ENCODE measurements around the gene SUV39H1.
"Not testable (repeated sequence)": the region's sequence is repeated elsewhere in the genome, so short reads cannot be mapped to it uniquely, and the experiment has no call there.

Gene SUV39H1

DNA sequence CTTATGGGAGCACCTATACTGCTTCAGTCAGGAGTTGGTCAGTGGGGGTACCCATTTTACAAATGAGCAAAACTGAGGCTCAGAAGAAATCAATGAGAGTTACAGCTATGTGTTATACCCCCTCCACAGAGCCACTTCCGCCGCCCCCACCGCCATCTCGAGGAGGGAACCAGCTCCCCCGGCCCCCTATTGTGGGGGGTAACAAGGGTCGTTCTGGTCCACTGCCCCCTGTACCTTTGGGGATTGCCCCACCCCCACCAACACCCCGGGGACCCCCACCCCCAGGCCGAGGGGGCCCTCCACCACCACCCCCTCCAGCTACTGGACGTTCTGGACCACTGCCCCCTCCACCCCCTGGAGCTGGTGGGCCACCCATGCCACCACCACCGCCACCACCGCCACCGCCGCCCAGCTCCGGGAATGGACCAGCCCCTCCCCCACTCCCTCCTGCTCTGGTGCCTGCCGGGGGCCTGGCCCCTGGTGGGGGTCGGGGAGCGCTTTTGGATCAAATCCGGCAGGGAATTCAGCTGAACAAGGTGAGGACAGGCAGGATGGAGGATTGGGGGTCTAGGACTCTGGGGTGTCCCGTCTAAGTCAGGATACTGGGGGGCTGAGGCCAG lies 7.9 kb upstream of the SUV39H1 start:
- no peak for DNase-seq (ENCODE audit: low spot score)

DNA sequence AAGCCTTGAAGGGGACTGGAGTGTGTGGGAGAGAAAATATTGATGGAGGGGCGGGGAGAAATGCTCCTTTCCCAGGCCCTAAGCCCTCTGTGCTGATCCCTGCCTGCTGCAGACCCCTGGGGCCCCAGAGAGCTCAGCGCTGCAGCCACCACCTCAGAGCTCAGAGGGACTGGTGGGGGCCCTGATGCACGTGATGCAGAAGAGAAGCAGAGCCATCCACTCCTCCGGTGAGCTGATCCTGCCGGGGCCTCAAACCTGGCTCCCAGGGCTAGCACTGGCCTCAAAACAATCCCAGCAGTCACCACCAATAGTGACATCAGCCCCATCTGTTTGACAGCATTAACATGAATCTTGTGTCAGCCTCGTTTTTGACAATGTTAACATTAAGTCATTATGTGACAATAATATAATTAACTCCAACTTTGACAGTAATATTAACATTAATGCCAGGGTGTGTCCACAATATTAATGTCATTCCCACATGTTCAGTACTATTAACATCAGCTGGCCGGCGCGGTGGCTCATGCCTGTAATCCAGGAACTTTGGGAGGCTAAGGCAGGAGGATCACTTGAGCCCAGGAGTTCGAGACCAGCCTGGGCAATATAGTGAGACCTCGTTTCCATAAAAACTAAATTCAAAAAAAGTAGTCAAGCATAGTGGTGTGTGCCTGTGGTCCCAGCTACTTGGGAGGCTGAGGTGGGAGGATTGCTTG lies 7.2 kb upstream of the SUV39H1 start:
- DNase-seq (ENCODE audit: low spot score): no peak

DNA sequence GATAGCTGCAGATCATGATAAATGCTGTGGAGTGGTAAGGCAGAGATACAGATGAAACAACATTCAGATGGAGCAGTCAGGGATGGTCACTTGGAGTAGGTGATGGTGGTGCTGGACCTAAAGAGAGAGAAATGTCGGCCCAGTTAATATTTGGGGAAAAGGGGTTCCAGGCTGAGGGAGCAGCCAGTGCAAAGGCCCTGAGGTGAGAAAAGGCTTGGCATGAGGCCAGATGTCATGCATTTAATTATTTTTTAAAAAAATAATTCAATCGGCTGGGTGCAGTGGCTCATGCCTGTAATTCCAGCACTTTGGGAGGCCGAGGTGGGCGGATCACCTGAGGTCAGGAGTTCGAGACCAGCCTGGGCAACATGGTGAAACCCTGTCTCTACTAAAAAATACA lies 4.8 kb upstream of the SUV39H1 start:
- DNase-seq (ENCODE audit: low spot score): not testable (repeated sequence)

DNA sequence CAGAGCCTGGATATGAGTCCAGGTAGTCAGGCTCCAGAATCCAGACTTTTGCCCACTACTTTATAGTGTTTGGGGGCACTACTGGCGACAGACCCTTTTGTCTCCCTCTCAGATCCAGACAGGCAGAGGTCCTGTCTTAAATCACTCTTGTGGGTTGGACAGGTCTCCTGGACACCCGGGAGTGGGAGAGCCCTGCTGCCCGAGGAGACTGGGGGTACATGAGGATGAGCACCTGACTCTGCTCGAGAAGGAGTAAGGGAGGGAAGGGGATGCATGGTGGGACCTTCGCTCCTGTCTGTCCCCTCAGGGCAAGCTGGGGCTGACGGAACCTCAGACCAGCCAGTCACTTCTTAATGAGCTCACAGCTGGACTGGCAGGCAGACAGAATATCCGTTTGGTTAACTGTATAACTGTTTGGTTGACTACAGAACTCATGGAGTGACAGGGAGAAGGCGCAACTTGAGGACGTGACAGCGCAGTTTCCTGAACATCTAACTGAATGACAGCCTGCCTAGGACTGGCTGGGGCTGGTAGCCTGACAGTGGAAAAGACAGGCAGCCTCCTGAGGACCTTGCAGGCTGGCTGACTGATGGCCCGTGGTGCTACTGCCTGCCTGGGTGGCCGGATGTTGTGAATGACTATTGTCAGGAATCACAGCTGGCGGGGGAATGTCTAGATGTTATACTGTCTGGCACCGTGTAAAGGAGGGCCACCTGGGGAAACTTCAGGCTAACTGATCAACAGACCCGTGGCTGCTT lies 1.6 kb upstream of the SUV39H1 start:
- no peak for DNase-seq (ENCODE audit: low spot score)

DNA sequence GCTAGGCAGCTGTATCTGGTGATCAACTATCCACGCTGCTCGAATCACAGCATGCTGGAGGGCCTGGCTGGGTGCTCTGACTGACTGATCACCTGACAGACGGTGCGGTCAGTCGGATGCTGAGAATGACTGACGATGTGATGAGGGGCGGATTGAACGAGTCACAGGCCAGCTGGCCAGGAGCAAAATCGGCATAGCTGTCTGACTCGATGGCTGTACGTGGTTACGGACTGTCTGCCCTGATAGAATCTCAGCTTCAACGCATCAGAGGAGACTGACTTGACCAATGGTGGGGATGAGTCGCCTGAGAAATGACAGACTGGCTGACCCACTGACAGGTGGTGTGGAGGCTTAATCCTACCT lies 1.0 kb upstream of the SUV39H1 start:
- DNase-seq (ENCODE audit: low spot score): no peak

DNA sequence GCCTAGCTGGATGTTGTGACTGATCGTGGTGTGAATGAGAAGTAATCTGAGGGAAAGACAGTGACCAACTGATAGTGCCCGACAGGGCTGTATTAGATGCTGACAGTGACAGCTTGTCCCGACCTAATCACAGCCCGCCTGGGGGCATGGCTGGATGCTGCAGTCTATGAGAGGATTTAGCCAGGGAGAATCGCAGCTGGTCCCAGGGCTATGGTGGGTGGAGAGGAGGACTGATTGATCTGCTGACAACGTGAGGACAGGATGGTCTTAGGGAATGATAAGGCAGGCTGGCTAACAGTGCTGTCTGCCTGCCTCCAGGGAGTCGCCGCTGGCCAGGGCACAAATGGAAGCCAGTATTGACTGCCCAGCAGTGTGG lies 621 bp upstream of the SUV39H1 start:
- no peak for DNase-seq (ENCODE audit: low spot score)

DNA sequence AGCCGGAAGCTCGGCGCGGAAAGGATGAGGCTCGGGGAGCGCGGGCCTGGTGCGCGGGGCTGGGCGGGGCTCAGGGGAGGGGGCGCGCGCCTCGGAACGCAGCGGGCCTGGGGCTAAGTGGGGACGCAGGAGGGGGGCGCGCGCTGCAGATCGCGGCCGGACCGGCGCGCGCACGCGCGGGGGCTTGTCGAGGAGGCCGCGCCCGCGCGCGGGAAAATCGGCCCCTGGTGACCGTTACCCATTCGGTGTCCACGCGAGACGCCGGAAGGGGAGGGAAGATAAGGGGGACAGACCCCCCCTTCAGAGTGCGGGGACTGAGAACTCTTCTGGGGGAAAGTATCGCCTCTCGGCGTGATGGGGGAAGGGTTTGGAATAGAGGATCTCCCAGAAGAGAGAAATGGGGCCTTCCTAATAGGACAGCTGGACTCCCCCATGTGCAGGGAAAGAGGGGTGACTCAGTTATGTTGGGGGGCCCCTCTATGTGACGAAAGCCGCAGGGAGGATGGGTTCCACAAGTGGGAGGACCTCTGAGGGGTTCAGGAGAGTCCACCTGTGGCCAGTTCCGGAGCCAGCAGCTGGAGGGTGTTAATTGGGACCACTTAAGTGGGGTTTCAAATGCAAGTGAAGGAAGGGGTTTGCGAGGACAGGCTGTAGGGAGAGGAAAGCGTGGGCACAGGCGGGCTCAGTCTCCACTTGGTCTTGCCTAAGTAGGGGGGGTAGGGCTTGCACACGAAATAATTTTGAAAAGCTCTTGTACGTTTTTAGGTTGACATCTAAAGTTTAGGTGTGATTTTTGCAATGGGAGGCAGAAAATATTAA lies 584 bp downstream of the SUV39H1 start:
- DNase-seq (ENCODE audit: low spot score): no peak

DNA sequence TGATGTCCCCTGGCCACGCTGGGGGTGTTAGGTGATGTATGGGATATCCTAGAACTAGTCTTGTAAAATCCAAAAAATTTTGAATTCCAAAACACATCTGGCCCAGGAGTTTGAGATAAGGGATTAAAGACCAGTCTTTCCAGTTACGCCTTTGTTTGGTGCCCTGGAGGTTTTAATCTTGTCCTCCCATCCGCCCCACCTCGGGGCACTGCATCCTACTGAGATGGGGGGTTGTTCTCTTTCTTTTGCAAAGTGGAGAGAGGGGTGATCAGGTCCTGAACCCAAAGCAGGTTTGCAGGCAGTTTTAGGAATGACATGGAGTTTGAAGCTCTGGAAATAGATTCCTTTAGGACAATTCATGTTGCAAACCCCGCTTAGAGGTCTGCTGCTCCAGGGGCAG lies 1.8 kb downstream of the SUV39H1 start:
- no peak for DNase-seq (ENCODE audit: low spot score)

DNA sequence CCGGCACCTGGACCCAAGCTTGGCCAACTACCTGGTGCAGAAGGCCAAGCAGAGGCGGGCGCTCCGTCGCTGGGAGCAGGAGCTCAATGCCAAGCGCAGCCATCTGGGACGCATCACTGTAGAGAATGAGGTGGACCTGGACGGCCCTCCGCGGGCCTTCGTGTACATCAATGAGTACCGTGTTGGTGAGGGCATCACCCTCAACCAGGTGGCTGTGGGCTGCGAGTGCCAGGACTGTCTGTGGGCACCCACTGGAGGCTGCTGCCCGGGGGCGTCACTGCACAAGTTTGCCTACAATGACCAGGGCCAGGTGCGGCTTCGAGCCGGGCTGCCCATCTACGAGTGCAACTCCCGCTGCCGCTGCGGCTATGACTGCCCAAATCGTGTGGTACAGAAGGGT lies 3.7 kb downstream of the SUV39H1 start:
- DNase-seq (ENCODE audit: low spot score): no peak

DNA sequence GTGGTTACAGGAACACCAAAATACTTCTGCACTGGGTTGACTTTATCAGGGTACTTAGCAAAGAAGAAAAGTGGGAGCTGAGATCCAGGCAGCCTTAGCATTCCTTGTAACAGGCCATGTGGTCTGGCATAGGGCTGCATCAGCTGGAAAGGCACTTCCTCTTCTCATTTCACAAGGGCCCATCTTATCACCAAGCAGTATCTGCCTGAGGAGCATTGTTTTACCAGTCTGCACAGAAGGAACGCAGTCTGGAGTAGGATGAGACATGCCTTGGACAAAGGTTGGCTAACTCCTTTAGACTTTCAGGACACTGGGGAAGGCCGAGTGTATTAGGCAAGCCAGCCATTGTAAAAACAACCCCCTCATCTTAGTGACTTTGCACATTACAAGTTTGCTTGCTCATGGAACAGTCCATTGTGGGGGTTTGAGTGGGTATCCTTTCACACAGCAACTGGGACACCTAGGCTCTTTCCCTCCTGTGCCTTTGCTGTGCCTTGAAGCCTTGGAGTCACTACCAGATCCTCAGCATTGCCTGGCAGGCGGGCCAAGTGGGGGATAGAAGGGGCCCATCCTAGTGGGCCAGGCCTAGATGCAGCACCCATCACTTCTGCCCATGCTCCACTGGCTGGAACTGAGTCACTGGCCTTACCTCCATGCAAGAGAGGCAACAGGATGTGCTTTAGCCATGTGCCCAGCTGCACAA lies 4.6 kb downstream of the SUV39H1 start:
- no peak for DNase-seq (ENCODE audit: low spot score)

DNA sequence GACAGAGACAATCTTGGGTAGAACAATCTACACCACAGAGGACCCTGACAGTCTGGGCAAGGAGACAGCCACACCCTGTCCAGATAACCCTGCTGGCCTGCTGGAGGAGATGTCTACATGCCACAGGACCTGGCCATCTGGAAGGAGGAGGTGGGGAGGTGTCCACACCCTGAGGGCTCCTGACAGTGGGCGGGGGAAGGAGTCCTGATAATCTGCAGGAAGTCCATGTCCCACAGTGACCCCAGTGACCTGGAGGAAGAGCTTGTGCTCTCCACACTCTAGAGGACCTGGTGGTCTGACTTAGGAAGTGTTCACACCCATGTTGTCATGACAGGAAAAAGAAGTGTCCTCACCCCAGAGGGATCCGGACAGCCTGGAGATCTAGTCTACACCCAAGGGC lies 5.5 kb downstream of the SUV39H1 start:
- no peak for DNase-seq (ENCODE audit: low spot score)

DNA sequence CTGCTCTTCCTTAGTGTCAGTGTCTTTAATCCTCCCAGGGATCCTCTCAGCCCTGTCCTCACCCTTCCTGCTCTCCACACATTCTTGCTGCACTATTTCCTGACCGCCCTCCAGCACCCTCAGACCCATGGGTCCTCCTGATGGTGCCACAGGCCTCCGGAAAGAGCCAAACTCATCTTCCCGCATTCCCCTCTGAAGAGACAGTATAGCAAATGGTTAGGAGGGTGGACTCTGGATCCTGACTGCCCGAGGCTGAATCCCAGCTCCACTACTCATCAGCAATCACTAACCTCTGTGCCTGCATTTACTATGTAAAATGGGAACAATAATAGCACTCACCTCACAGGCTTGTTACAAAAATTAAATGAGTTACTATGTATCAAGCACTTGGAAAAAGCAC lies 6.2 kb downstream of the SUV39H1 start:
- DNase-seq (ENCODE audit: low spot score): no peak

DNA sequence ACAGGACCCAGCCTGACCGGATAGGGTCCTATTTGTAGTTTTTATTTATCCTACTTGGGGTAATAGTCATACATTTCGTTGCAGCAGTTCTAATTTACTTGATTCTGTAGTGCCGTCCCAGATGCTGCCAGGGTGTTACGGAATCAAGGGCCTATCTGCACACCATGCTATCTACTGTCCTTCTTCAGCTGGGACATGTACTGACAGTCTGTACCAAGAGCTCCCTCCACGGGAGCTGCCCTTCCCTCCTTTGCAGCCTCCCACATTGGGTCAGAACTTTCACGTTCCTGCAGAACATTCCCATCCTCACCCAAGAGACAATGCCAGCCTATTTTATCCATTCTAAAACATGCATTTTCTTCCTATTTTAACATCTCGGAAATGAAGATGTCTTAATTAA lies 6.7 kb downstream of the SUV39H1 start:
- no peak for DNase-seq (ENCODE audit: low spot score)

DNA sequence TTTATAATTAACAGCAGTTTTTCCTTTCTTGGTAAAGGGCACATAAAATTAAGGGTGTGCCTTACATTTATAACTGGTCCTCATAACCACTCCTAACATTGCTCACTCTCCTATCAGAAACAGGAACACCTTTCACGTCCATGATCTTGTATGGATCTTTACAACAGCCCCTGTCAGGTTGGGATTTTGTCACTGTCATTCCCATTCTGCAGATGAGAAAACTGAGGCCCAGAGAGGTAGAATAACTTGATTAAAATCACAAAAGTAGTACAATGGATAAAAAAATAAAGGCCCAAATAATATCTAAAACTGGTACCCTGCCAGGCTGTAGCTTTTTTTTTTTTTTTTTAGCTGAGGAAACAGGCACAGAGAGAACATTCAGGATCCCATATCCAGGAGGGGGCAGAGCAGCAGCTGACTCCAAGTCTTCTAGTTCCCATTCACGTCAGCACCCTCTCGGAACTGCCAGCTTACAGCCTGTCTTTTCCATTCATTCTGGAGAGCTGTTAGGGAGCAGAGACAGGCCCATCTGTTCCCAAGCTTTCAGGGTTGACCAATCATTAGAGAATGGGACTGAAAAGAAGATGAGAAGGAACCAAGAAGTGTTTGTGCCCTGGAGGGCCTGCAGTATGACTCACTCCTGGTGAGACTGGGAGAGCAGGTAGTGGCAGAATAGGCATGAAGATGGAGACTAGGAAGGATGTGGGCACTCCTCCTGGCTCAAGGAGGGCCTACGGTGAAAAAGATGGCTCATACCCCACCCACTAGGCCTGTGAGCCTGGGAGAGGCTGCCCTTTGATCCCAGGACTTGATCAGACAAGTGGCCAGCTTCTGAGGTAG lies 7.3 kb downstream of the SUV39H1 start:
- peak; percentile 12 for DNase-seq (ENCODE audit: low spot score)

DNA sequence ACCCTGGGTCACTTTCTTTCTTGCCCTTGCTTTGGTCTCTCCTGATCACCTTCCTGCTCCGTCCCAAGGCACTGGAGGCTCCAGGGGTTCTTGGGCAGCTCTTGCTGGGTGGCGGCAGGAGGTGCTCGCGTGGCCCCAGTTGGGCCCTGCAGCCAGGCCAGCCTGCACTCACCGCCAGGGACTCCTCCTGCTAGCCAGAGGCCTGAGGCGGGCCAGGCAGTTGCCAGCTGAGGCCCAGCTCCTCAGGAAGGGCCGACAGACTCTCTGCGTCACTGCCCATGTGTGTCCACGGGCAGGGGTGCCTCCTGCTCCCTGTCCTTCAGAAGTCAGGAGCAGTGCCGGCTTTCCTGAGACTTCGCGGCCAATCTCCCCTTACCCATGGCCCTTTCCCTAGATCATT lies 9.3 kb downstream of the SUV39H1 start:
- DNase-seq (ENCODE audit: low spot score): no peak

DNA sequence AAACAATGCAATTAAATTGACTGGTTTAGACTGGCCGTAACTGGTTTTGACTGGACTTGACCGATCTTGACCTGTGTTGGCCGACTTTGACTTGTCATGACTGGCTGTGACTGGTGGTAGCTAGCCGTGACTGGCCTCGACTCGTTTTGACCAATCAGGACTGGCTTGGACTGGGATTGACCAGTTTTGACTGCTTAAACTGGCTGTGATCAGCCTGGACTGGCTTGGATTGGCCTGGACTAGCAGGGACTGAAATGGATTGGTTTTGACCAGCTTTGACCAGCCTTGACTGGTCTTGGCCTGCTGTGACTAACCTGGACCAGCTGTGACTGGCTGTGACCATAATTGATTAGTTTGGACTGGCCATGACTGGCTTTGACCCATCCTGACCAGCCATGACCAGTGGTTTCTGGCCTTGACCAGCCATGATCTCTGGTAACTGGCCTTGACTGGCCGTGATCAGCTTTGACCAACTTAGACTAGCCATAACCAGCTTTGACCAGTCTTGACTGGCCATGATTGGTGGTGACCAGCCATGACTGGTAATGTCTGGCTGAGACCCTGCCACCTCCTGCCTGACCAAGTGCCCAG lies 13.1 kb downstream of the SUV39H1 start:
- DNase-seq (ENCODE audit: low spot score): no peak

DNA sequence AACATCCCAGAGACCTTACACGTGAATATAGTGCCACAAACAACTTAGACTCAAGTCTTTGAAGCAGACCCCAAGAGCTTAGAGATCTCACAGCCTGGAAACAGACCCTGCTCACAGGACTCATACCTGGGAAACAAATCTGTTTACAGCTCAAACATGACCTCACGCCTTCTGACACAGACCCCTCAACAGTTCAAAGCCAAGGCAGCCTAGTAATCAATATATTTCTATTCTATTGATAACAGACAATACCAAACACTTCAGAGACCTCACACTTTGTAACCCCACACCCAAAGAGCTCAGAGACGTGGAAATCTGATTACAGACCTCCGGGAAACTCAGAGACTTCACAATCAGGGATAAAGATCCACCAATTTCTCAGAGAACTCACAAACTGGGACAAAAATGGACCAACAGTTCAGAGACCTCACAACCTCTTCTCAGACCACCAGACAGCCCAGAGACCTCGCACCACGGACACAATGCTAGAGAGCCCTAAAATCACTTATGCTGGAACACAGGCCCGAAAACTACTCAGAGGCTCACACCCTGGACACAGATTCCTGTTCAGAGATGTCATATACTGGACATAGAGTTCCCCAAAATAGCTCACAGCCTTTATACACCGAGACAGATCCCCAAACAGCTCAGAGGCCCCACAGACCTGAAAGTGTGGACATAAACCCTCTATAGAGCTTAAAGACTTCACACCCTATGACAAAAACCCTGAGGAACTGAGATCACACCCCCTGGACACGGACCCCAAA lies 14.8 kb downstream of the SUV39H1 start:
- DNase-seq (ENCODE audit: low spot score): no peak

DNA sequence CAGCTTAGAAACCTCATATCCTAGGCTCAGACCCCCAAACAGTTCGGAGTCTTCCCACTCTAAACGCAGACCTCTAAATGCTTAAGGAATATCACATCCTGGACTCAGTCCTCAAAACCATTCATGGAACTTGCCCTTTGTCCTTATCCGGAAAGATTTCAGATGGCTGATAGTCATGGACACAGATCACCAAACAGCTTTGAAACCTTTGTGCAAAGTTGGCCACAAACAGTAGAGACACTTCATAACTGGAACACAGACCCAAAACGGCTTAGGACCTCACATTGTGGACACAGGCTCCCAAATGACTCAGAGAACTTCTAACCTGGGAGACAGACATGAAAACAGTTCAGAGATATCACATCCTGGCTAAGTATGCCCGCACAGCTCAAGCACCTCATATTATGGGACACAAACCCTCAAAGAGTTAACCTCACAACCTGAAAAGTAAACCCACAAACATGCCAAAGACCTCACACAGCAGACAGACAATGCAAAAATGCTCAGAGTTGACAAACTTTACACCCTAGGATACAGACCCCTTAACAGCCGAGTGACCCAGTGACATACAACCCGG lies 15.5 kb downstream of the SUV39H1 start:
- DNase-seq (ENCODE audit: low spot score): no peak

DNA sequence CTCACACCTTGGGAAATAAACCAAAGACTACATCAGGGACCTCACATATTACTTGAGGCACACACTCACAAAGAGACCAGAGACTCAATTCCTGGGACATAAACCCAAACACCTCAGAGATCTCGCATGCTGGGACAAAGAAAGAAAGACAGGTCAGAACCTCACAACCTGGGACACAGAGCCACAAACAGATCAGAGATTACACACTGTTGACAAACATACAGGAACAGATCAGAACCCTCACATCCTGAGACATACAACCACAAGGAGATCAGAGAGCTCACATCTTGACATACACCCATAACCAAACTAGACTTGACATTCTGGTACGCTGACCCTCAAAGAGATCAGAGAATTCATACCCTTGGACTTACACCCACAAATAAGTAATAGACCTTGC lies 17.3 kb downstream of the SUV39H1 start:
- no peak for DNase-seq (ENCODE audit: low spot score)

DNA sequence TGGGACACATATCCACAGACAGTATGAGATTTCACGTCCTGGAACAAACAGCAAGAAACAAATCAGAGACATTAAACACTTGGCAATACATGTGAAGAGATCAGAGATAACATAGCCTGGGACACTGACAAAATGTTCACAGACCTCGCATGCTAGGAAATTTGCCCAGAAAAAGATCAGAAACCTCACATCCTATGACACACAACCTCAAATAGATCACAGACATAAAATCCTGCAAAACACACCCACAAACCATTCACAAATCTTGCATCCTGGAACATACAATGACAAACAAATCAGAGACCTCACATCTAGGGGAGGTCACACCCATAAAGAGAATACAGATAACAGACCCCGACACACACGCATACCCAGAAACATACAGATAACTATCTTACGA lies 18.0 kb downstream of the SUV39H1 start:
- no peak for DNase-seq (ENCODE audit: low spot score)
